Dendritic cell treated with granulocyte-macrophage colony-stimulating factor and Interleukin-4, amounts not matched to agents 40 ng/mL and 50 ng/mL, for 4 days (primary cell): ENCODE data around the gene MAL.

Experiments used
- H3K27ac Mint-ChIP-seq: one replicate; pipeline ENCODE4 v1.8.0; 2022; ENCODE audit warnings: mild to moderate bottlenecking, mixed read lengths
- H3K27me3 Mint-ChIP-seq: one replicate; pipeline ENCODE4 v1.8.0; 2022; ENCODE audit warnings: mild to moderate bottlenecking, mixed read lengths
- H3K36me3 Mint-ChIP-seq: one replicate; pipeline ENCODE4 v1.8.0; 2022; ENCODE audit warnings: low read depth, mixed read lengths
- H3K4me1 Mint-ChIP-seq: one replicate; pipeline ENCODE4 v1.8.0; 2022; ENCODE audit warnings: low read depth, mixed read lengths
- H3K4me3 Mint-ChIP-seq: one replicate; pipeline ENCODE4 v1.8.0; 2022; ENCODE audit warnings: mild to moderate bottlenecking, moderate library complexity, mixed read lengths
- H3K9me3 Mint-ChIP-seq: one replicate; pipeline ENCODE4 v1.8.0; 2022; ENCODE audit warnings: mixed read lengths
- intact Hi-C: fragments of 100-400 bp; cut with micrococcal nuclease; formaldehyde crosslinking; loops from one replicate; pipeline ENCODE4 v1.15.0; 2022

Gene MAL

GRCh38 chr2:94993176-94994062, 32.1 kb upstream of the MAL start:
- H3K4me3 Mint-ChIP-seq = no peak overlapping the region
- no peaks in the 10 kb centered on the region for H3K4me1 Mint-ChIP-seq
- H3K27me3 Mint-ChIP-seq = peaks cover 13% of the 10 kb centered on the region
- H3K9me3 Mint-ChIP-seq = no peaks in the 10 kb centered on the region
- no peaks in the 10 kb centered on the region for H3K36me3 Mint-ChIP-seq
- intact Hi-C loops = no loop called here
- H3K27ac Mint-ChIP-seq = no peak overlapping the region

- no peaks in the 10 kb centered on the region for H3K4me1 Mint-ChIP-seq
- no peaks in the 10 kb centered on the region for H3K9me3 Mint-ChIP-seq
- no peak overlapping the region for H3K27ac Mint-ChIP-seq
- H3K36me3 Mint-ChIP-seq = no peaks in the 10 kb centered on the region
- peaks cover 20% of the 10 kb centered on the region for H3K27me3 Mint-ChIP-seq
- no peak overlapping the region for H3K4me3 Mint-ChIP-seq
- intact Hi-C loops = no loop called here
These were observed 31.2 kb upstream of the MAL start for GRCh38 chr2:94994063-94994913.

GRCh38 chr2:94994914-94995552, 30.5 kb upstream of the MAL start:
- intact Hi-C loops = no loop called here
- H3K27ac Mint-ChIP-seq = no peak overlapping the region
- no peaks in the 10 kb centered on the region for H3K9me3 Mint-ChIP-seq
- no peaks in the 10 kb centered on the region for H3K36me3 Mint-ChIP-seq
- no peak overlapping the region for H3K4me3 Mint-ChIP-seq
- H3K4me1 Mint-ChIP-seq = no peaks in the 10 kb centered on the region
- H3K27me3 Mint-ChIP-seq = peaks cover 23% of the 10 kb centered on the region

- Mint-ChIP-seq H3K4me1 (no peaks in the 10 kb centered on the region), H3K9me3 (no peaks in the 10 kb centered on the region), H3K36me3 (no peaks in the 10 kb centered on the region), H3K4me3 (no peak overlapping the region), H3K27me3 (peaks cover 23% of the 10 kb centered on the region), H3K27ac (no peak overlapping the region)
- intact Hi-C loops = no loop called here
These were observed 29.8 kb upstream of the MAL start for GRCh38 chr2:94995553-94996304.

- Mint-ChIP-seq H3K27me3 (peaks cover 23% of the 10 kb centered on the region), H3K36me3 (no peaks in the 10 kb centered on the region), H3K9me3 (no peaks in the 10 kb centered on the region), H3K27ac (no peak overlapping the region), H3K4me1 (no peaks in the 10 kb centered on the region), H3K4me3 (no peak overlapping the region)
- intact Hi-C loops = no loop called here
These were observed 29.0 kb upstream of the MAL start for GRCh38 chr2:94996305-94997100.

- Mint-ChIP-seq H3K27me3 (peaks cover 23% of the 10 kb centered on the region), H3K27ac (no peak overlapping the region), H3K9me3 (no peaks in the 10 kb centered on the region), H3K4me1 (no peaks in the 10 kb centered on the region), H3K4me3 (no peak overlapping the region), H3K36me3 (no peaks in the 10 kb centered on the region)
- intact Hi-C loops = no loop called here
These were observed 27.3 kb upstream of the MAL start for GRCh38 chr2:94997981-94998930.

- Mint-ChIP-seq H3K36me3 (no peaks in the 10 kb centered on the region), H3K9me3 (no peaks in the 10 kb centered on the region), H3K4me1 (no peaks in the 10 kb centered on the region), H3K27ac (no peak overlapping the region), H3K27me3 (peaks cover 23% of the 10 kb centered on the region), H3K4me3 (no peak overlapping the region)
- intact Hi-C loops = no loop called here
These were observed 26.1 kb upstream of the MAL start for GRCh38 chr2:94999431-94999883.

- no peaks in the 10 kb centered on the region for H3K4me1 Mint-ChIP-seq
- no peak overlapping the region for H3K4me3 Mint-ChIP-seq
- no peaks in the 10 kb centered on the region for H3K9me3 Mint-ChIP-seq
- H3K27me3 Mint-ChIP-seq = peaks cover 21% of the 10 kb centered on the region
- no peaks in the 10 kb centered on the region for H3K36me3 Mint-ChIP-seq
- no peak overlapping the region for H3K27ac Mint-ChIP-seq
- intact Hi-C loops = no loop called here
These were observed 24.4 kb upstream of the MAL start for GRCh38 chr2:95001051-95001562.

GRCh38 chr2:95001701-95002100, 23.8 kb upstream of the MAL start:
- Mint-ChIP-seq H3K27me3 (peaks cover 21% of the 10 kb centered on the region), H3K27ac (no peak overlapping the region), H3K9me3 (no peaks in the 10 kb centered on the region), H3K4me1 (no peaks in the 10 kb centered on the region), H3K36me3 (no peaks in the 10 kb centered on the region), H3K4me3 (no peak overlapping the region)
- intact Hi-C loops = no loop called here

- Mint-ChIP-seq H3K27me3 (peaks cover 15% of the 10 kb centered on the region), H3K27ac (no peak overlapping the region), H3K4me3 (no peak overlapping the region), H3K36me3 (no peaks in the 10 kb centered on the region), H3K9me3 (no peaks in the 10 kb centered on the region), H3K4me1 (no peaks in the 10 kb centered on the region)
- intact Hi-C loops = no loop called here
These were observed 23.0 kb upstream of the MAL start for GRCh38 chr2:95002498-95002897.

- Mint-ChIP-seq H3K4me1 (no peaks in the 10 kb centered on the region), H3K27me3 (peaks cover 2% of the 10 kb centered on the region), H3K36me3 (no peaks in the 10 kb centered on the region), H3K4me3 (no peak overlapping the region), H3K27ac (no peak overlapping the region), H3K9me3 (no peaks in the 10 kb centered on the region)
- intact Hi-C loops = no loop called here
These were observed 21.2 kb upstream of the MAL start for GRCh38 chr2:95004287-95004686.

GRCh38 chr2:95004711-95005110, 20.8 kb upstream of the MAL start:
- no peaks in the 10 kb centered on the region for H3K9me3 Mint-ChIP-seq

More at GRCh38 chr2:95004711-95005110, 20.8 kb upstream of the MAL start:
- Mint-ChIP-seq H3K36me3 (no peaks in the 10 kb centered on the region), H3K27ac (no peak overlapping the region), H3K4me3 (no peak overlapping the region), H3K4me1 (no peaks in the 10 kb centered on the region), H3K27me3 (no peaks in the 10 kb centered on the region)
- intact Hi-C loops = no loop called here
